ENCODE results near the gene ARID1A.
"Not testable (repeated sequence)": the region's sequence is repeated elsewhere in the genome, so short reads cannot be mapped to it uniquely, and the experiment has no call there.

The ARID1A gene

GRCh38 chr1:26788515-26788785 lies 92.6 kb downstream of the ARID1A start:
- DNase-seq (ENCODE audit: low read depth): no peak

- DNase-seq (ENCODE audit: low read depth): peak; percentile 65
These were observed 93.2 kb downstream of the ARID1A start for GRCh38 chr1:26788836-26789611.

DNA sequence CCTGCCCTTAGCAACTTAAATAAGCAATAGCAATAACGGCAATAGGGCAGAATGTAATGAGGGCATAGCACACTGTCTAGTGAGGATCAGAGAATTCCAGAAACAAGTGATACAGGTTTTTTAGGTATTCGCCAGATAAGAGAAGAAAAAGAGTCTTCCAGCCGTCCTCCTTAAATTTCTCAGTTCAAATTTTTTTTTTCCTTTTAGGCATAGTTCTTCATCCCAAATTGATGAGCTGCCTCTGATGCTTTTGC lies 93.7 kb downstream of the ARID1A start:
- no peak for DNase-seq (ENCODE audit: low read depth)

DNA sequence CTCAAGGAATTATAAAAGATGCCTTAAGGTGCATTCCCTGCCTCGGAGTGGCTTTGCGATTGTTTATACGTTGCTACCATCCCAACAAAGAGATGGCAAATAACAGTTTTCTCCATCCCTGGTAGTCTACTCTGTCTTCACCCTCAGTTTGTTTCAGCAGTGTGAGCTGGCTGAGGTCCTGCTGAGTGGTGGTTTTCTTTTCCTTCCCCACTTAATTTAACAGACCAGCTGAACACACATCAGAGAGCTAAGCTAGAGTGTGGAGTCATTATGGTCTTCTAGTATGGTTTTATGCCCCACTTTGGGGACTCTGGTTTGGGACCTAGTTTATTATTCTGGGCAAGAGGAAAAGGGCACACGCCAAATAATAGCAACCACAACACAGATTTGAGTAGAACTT lies 94.1 kb downstream of the ARID1A start:
- DNase-seq (ENCODE audit: low read depth): no peak

- DNase-seq (ENCODE audit: low read depth): no peak
These were observed 94.7 kb downstream of the ARID1A start for GRCh38 chr1:26790551-26790953.

DNA sequence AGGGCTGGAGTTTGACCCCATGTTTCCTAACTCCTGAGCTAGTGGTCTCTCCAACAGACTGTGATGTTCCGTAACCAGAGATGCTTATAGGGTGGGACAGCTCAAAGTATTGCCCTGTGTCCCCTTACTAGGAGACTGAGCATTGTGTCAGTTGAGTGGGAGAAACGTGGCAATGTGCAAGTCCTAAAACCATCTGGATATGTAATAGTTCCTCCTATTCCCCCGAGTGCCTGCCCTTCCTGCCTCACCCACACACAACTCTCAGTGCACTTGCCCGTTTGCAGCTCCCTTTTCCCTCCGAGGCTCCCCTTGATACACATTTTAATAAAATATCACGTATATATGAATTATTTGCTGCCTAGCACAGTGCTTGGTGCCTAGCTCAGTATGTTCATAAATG lies 95.3 kb downstream of the ARID1A start:
- DNase-seq (ENCODE audit: low read depth): no peak

DNA sequence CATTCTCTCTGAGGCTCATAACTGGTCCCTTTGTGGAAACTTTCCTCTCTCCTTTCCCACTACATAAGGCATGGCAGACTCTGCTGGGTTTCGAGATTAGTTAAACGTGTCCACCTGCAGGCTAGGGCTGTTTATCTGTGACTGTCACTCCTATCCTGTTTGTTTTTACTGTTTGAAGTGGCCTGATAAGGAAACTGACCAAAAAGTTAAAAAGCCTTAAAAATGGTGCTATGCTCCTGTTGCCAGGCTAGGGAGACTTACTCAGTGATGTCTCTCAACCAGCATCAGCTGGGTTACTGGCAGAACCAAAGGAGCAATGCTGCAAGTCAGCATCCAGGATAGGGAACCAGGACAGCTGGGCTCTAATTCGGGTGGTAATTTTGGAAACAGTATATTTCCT lies 95.8 kb downstream of the ARID1A start:
- no peak for DNase-seq (ENCODE audit: low read depth)

DNA sequence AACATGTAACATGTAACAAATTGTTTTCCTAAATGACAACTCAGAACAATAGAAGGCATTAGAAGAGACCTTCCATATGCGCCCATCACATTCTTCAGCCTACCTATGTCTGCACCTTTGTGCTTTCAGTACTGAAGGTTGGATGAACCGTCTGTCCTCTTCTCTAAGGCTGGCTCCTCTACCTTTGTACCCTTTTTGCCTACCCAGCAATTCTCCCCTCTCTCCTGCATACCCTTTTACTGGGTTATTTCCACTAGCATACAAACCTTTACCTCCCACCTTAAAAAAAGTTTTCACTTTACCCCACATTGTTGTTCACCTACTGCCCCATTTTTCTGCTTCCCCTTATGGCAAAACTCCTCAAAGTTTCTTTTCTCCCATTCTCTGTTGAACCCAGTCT lies 97.1 kb downstream of the ARID1A start:
- DNase-seq (ENCODE audit: low read depth): no peak

DNA sequence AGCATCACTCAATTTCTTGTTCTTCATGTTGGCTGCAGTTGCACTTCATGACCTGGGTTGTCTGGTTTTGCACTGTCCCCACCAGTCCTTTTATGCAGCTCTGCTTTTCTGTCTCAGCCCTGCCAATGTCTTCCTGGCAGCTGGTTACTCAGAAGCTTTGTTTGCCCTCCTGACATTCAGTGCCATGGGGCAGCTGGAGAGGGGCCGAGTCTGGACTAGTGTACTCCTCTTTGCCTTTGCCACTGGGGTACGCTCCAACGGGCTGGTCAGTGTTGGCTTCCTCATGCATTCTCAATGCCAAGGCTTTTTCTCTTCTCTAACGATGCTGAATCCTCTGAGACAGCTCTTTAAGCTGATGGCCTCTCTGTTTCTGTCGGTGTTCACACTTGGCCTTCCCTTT lies 98.6 kb downstream of the ARID1A start:
- no peak for DNase-seq (ENCODE audit: low read depth)

- no peak for DNase-seq (ENCODE audit: low read depth)
These were observed 101.8 kb downstream of the ARID1A start for GRCh38 chr1:26797627-26798026.

DNA sequence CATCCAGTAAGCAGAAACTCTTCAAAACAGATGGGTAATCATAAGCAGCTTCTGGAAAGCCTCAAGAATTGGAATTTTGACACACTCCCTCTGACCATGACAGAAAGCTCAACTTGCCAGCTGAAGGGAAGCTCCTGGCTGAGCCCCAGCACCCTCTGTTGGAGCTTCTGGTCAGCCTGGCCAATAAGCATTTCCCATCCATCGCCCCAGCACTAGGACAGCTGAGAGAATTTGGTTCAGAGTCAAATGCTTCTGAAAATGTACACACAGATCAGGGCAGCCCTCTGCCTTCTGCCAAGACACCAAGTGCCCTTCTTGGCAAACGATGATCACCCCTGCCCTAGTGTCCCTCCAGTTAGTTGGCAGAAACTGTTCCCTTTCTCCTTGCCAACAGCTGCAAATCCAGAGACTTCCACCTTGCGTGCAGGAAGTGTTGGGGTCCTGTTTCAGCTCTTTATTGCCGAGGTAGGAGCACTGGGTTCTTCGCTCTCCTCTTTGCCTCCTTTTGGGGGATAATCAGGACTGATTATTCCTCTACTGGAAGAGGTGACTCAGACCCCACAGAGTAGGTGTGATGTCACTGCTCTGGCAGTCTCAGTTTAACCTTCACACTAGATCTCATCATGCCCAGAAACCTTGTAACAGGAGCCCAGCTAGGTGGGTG lies 103.8 kb downstream of the ARID1A start:
- DNase-seq (ENCODE audit: low read depth): no peak

- not testable (repeated sequence) for DNase-seq (ENCODE audit: low read depth)
These were observed 108.1 kb downstream of the ARID1A start for GRCh38 chr1:26803932-26804331.

DNA sequence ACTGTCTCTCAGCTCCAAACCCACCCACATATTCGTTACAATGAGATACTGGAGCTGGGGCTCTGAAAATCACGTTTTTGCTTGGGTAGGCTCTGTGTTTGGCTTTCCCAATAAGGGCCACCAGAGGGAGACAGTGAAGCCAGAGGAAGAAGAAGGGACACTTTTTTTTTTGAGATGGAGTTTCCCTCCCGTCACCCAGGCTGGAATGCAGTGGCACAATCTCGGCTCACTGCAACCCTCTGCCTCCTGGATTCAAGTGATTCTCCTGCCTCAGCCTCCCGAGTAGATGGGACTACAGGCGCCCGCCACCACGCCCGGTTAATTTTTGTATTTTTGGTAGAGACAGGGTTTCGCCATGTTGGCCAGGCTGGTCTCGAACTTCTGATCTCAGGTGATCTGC lies 114.3 kb downstream of the ARID1A start:
- DNase-seq (ENCODE audit: low read depth): peak; percentile 44

- DNase-seq (ENCODE audit: low read depth): no peak
These were observed 115.2 kb downstream of the ARID1A start for GRCh38 chr1:26811057-26811456.

DNA sequence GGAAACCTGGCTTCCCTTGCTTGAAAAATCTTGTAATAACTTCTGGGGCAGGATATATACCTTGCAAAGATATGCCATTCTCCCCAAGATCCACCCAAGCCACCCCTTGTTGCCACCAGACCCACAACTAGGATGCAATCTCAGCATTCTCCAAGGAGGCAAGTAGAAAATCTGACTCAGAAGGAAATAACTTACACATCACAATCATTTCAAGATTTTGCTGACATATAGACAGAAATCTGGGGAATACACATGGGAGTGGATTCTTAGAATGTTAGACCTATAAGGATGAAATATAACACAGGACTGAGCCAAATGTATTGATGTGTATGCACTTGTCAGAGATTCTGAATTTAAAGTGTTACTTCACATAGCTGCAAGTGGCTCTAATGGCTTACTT lies 115.9 kb downstream of the ARID1A start:
- no peak for DNase-seq (ENCODE audit: low read depth)

DNA sequence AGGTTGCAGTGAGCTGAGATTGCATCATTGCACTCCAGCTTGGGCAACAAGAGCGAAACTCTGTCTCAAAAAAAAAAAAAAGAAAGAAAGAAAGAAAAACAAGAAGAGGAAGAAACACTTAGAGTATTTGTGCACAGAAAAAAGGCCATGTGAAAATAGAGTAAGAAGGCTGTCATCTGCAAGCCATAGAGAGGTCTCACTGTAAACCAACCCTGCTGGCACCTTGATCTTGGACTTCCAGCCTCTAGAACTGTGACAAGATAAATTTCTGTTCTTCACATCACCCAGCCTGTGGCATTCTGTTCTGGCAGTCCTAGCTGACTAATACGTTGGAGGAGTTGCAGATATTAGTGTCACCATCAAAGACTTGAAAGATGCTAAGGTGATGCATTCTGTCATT lies 118.6 kb downstream of the ARID1A start:
- DNase-seq (ENCODE audit: low read depth): no peak

GRCh38 chr1:26814893-26815292 lies 119.1 kb downstream of the ARID1A start:
- DNase-seq (ENCODE audit: low read depth): no peak

GRCh38 chr1:26820784-26821269 lies 125.0 kb downstream of the ARID1A start:
- no peak for DNase-seq (ENCODE audit: low read depth)

DNA sequence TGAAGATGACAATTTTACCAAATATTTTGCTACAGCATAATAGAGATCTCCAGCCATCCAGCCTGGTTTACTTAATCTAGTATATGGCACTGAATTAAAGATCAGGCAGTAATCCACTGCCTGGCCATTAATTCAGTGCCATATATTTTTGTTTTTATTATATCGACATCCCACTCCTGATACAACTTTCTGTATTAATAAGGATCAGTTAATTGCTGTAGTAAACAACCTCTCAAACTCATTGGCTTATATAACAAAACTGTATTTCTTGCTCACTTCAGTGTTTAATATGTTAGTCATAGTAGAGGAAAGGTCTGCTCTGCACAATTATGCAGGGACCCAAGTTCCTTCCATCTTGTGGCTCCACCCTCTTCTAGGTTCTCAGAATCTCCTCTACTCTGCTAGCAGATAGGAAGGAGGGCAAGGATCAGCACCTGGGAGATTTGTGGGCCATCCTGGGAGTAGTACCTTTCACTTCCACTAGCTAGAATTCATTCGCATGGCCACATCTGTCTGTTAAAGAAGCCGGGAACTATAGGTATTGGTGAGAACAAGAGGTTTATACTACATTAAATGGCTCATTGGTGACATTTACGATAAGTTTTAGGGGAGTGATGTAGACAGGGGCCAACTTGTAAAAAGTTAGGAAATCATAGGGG lies 127.1 kb downstream of the ARID1A start:
- no peak for DNase-seq (ENCODE audit: low read depth)

- DNase-seq (ENCODE audit: low read depth): no peak
These were observed 128.9 kb downstream of the ARID1A start for GRCh38 chr1:26824731-26825130.

- peak; percentile 30 for DNase-seq (ENCODE audit: low read depth)
These were observed 130.7 kb downstream of the ARID1A start, which contains the start of gene ZDHHC18 for GRCh38 chr1:26826261-26827105. ZDHHC18 (plus strand) TSS chr1:26826688; CDS start chr1:26826805, 117 bp downstream.

GRCh38 chr1:26827106-26827604 lies 131.3 kb downstream of the ARID1A start:
- no peak for DNase-seq (ENCODE audit: low read depth)
